ENCODE data around the gene CMTM6. TPM values are rescaled to one million over a fixed set of nuclear protein-coding genes. Genes with fewer than 3 reads are reported as not detected.
"Not testable (repeated sequence)": the region's sequence is repeated elsewhere in the genome, so short reads cannot be mapped to it uniquely, and the experiment has no call there.

CMTM6 gene
- 10 to 100 TPM; 86.5 to 87.3 TPM for total RNA-seq

GRCh38 chr3:32502118-32502945, at the start of gene CMTM6:
Gene CMTM6, minus strand, starts transcription at chr3:32502852. Its CDS starts 107 bp downstream, at chr3:32502745.
- ChIA-PET CTCF (interaction anchor here (1.4 kb wide), 1 partner anchor 10 kb away, joined by 4 read pairs; no protein-coding TSS in a partner anchor), POLR2A (interaction anchor here (1.1 kb wide), 1 partner anchor 68 kb away, joined by 3 read pairs; the partner anchor contains the start of gene DYNC1LI1)

DNA sequence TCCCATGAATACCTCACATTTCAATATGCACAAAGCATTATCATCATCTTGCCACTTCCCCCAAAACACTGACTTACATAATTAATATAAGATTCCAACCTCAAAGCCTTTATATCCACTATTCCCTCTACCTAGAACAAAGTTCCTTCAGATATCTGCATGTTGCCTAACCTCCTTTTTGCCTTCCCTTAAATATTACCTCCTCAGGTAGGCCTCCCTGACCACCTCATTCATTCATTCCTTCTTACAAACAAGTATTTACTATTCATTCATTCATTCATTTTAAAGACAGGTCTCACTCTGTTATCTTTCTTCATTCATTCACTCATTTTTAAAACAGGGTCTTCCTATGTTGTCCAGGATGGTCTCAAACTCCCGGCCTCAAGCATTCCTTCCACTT, 49.4 kb upstream of the CMTM6 start:
- ChIA-PET POLR2A (no interaction called here), CTCF (no interaction called here)

- ChIA-PET POLR2A (no interaction called here), CTCF (no interaction called here)
These were observed 48.8 kb upstream of the CMTM6 start for GRCh38 chr3:32551496-32551895.

DNA sequence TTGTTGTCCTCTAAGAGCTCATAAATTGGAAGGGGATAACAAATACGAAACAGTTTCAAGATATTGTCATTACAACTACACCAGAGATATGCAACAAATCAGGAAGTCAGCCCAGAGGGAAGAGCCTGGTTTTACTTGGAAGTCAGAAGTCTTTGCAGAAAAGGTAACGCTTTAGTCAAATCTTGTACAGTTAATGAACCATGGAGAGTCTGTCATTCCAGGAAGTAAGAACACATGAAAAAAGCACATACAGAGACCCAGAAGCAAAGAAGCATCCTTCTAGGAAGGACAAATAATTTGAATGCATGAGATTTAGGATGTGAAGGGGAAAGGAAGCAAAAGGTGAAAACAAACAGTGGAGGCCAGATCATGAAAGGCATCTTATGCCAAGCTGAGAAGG, 48.4 kb upstream of the CMTM6 start:
- POLR2A ChIA-PET, result no interaction called here
- CTCF ChIA-PET, result no interaction called here

- ChIA-PET CTCF (no interaction called here), POLR2A (no interaction called here)
These were observed 42.7 kb upstream of the CMTM6 start for GRCh38 chr3:32545305-32545704.

DNA sequence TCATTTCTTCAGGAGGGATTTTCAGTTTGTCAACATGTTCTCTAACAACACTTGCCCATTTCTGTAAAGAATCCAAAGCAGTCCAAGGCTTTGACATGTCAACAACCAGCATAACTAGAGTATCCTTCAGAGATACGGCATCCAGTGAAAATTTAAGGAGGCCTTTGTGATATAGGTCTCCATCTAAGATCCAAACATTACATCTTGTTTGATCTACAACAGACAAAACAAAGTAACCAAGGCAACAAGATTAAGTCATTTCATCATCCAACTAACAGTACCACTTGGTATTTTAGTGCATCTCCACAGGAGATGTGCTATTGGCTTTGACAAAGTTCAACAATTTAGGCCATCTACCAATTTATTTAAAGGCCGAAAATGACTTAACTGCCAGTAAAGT, 42.2 kb upstream of the CMTM6 start:
- POLR2A ChIA-PET, result no interaction called here
- CTCF ChIA-PET, result no interaction called here

DNA sequence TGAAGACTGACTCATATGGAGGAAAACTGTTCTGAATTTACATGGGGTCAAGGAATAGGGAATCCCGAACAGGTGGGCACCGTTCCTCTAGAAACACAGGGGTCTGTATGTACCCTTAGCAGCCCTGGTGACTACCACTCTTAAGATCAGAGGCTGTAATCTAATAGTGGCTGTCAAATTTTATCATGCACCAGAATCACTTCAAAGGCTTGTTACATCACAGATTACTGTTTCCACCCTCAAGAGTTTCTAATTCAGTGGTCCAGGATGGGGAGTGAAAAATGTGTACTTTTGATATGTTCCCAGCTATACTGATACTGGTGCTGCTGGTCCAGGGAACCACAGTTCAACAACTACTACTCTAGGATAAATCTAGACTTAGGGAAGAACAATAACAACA, 40.2 kb upstream of the CMTM6 start:
- POLR2A ChIA-PET, result no interaction called here
- CTCF ChIA-PET, result no interaction called here

GRCh38 chr3:32540899-32541298, 38.2 kb upstream of the CMTM6 start:
- CTCF ChIA-PET, result no interaction called here
- POLR2A ChIA-PET, result no interaction called here

DNA sequence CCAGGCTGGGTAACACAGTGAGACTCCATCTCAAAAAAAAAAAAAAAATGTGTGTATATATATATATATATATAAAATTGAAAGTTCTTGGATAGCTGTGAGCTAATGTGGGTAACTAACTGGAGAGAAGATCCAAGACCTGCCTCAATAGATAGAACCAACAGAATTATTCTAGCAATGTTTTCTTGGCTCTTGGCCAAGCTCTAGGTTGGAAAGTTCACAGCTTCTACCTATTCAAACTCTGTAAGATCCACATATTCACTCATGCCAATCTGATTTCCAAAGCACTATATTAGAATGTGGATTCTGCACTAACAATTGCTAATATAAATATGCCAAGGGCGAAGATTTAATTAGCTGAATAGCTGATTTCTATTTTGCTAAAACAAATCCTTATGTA, 29.8 kb upstream of the CMTM6 start:
- ChIA-PET POLR2A (no interaction called here), CTCF (no interaction called here)

- ChIA-PET POLR2A (no interaction called here), CTCF (no interaction called here)
These were observed 28.5 kb upstream of the CMTM6 start for GRCh38 chr3:32531010-32531647.

DNA sequence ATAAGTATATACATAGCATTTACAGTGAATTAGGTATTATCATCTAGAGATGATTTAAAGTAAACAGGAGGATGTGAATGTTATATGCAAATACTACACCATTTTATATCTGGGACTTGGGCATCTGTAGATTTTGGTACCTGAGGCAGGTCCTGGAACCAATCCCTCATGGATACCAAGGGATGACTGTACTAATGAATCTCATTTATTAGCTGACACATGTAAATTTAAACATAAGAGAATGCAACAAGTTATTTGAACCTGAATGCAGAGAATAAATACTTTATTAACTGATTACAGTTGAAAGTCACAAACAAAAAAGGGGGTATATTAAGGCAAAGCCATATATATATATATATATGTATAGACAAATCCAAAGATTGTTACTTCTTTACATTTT, 23.1 kb upstream of the CMTM6 start:
- CTCF ChIA-PET, result no interaction called here
- POLR2A ChIA-PET, result interaction anchor here (0.7 kb wide), 1 partner anchor 69 kb away, joined by 3 read pairs; no protein-coding TSS in a partner anchor

GRCh38 chr3:32522682-32523081, 20.0 kb upstream of the CMTM6 start:
- CTCF ChIA-PET, result no interaction called here

DNA sequence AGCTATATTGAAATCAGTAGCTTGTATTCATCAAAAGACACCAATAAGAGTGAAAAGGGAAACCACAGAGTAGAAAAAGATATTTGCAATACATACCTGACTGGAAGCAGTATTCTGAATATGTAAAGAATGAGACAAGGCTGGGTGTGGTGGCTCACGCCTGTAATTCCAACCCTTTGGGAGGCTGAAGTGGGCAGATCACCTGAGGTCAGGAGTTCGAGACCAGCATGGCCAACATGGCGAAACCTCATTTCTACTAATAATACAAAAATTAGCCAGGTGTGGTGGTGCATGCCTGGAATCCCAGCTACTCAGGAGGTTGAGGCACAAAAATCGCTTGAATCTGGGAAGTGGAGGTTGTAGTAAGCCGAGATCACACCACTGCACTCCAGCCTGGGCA, 16.3 kb upstream of the CMTM6 start:
- CTCF ChIA-PET, POLR2A ChIA-PET: not testable (repeated sequence)

More at GRCh38 chr3:32522682-32523081, 20.0 kb upstream of the CMTM6 start:
- POLR2A ChIA-PET, result interaction anchor here (0.6 kb wide), 1 partner anchor 81 kb away, joined by 3 read pairs; no protein-coding TSS in a partner anchor

GRCh38 chr3:32516751-32517150, 14.1 kb upstream of the CMTM6 start:
- ChIA-PET POLR2A (interaction anchor here (0.6 kb wide), 1 partner anchor 1052 kb away, joined by 3 read pairs; no protein-coding TSS in a partner anchor), CTCF (interaction anchor here (0.7 kb wide), 1 partner anchor 357 kb away, joined by 3 read pairs; no protein-coding TSS in a partner anchor)

DNA sequence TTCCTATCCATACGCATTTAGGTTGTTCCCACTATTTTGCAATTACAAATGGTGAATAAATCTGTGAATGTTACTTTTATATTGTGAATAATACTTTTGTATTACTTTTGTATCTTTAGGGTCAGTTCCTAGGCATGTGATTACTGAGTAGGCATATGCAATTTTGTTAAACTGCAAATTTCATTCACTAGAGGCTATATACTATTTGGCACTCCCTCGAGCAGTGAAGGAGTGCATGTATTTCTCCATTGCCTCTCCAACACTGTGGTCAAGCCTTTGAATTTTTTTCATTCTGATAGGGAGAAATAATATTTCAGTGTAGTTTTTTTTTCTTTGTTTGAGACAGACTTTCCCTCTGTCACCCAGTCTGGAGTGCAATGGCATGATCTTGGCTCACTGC, 8.4 kb upstream of the CMTM6 start:
- CTCF ChIA-PET, result interaction anchor here (0.6 kb wide), 1 partner anchor 551 kb away, joined by 3 read pairs; no protein-coding TSS in a partner anchor
- POLR2A ChIA-PET, result interaction anchor here (0.5 kb wide), 1 partner anchor 16 kb away, joined by 4 read pairs; no protein-coding TSS in a partner anchor

- POLR2A ChIA-PET, result interaction anchor here (0.5 kb wide), 1 partner anchor 16 kb away, joined by 4 read pairs; no protein-coding TSS in a partner anchor
- CTCF ChIA-PET, result interaction anchor here (0.6 to 1.1 kb wide), 4 partner anchors 12 to 262 kb away, joined by 3 read pairs; no protein-coding TSS in a partner anchor
These were observed 7.5 kb upstream of the CMTM6 start for GRCh38 chr3:32510075-32510724.

GRCh38 chr3:32508711-32509110, 6.1 kb upstream of the CMTM6 start:
- ChIA-PET POLR2A (no interaction called here), CTCF (interaction anchor here (1.0 kb wide), 1 partner anchor 41 kb away, joined by 4 read pairs; no protein-coding TSS in a partner anchor)

- ChIA-PET CTCF (interaction anchor here (0.5 kb wide), 1 partner anchor 18 kb away, joined by 5 read pairs; no protein-coding TSS in a partner anchor), POLR2A (no interaction called here)
These were observed 3.8 kb upstream of the CMTM6 start for GRCh38 chr3:32506466-32506865.

DNA sequence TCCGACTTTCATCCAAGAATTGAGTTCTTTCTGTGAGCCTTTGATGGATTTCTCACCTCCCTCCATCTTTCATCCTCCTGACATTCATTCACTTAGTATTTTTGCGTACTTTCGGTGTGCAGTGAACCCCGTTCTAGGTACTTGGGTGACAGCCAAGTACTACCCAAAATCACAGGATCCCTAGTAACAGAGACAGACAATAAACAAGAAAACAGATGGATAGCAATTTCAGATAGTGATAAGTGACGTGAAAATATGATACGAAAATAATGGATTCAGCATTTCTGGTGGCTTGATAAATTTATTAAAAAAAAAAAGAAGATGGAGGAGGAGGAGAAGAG, 264 bp upstream of the CMTM6 start:
- ChIA-PET POLR2A (interaction anchor here (1.1 kb wide), 1 partner anchor 67 kb away, joined by 3 read pairs; the partner anchor contains the start of gene DYNC1LI1), CTCF (no interaction called here)

DNA sequence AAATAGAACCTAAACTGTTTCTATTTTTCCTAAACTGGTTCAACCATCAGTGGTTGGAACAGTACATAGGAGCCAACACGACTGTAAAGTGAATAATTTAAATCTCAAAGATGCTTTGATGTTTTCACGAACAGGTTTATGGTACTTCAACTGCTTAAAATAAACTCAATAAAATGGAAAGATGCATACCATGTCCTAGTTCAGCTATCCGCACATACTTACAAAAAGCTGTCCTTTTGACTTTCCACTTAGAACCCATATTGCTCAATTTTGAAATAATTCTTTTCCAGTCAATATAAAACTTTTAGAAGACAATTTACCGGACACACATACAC, 902 bp downstream of the CMTM6 start:
- POLR2A ChIA-PET, result interaction anchor here (1.1 kb wide), 1 partner anchor 68 kb away, joined by 3 read pairs; the partner anchor contains the start of gene DYNC1LI1
- CTCF ChIA-PET, result interaction anchor here (1.1 to 1.4 kb wide), 2 partner anchors 10 to 33 kb away, joined by 4 to 5 read pairs; no protein-coding TSS in a partner anchor

Measured in activated CD8-positive, alpha-beta memory T cell treated with anti-CD3 and anti-CD28 coated beads for 36 hours (primary cell).